GM12875 (cell line): ENCODE data around the gene CNOT2.

ENCODE experiments used
- H3K4me3 ChIP-seq: one replicate; pipeline ENCODE4 v1.5.1; 2011; ENCODE audit warnings: low read depth, low read length, control low read depth
- TF ChIP-seq, protein P1 (sequence below): IDR thresholded peaks from 2 replicates; pipeline ENCODE4 v1.5.1; 2011; ENCODE audit warnings: low read depth, mild to moderate bottlenecking, control low read depth, inconsistent platforms, low read length, moderate library complexity, borderline replicate concordance; ENCODE audit not compliant: insufficient read depth

Gene CNOT2

DNA sequence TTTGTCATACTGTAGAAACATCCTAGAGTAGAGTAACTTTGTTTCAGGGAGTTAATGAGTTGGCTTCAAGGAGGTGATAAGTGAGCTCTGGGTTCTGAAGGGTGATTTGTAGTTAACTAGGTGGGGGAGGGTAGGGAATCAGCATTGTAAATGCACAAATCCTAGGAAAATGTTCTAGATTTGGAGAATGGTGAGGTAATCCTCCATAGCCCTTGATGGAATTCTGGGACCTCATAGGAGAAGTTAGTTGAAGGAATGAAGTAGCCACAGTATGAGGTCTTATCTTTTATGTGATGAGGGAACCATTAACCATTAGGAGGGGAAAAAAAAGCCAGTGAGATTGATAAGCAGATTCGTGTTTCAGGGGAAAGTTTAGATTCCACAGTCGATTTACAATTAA is 8.0 kb downstream of the CNOT2 start:
- TF ChIP-seq, protein P1, sequence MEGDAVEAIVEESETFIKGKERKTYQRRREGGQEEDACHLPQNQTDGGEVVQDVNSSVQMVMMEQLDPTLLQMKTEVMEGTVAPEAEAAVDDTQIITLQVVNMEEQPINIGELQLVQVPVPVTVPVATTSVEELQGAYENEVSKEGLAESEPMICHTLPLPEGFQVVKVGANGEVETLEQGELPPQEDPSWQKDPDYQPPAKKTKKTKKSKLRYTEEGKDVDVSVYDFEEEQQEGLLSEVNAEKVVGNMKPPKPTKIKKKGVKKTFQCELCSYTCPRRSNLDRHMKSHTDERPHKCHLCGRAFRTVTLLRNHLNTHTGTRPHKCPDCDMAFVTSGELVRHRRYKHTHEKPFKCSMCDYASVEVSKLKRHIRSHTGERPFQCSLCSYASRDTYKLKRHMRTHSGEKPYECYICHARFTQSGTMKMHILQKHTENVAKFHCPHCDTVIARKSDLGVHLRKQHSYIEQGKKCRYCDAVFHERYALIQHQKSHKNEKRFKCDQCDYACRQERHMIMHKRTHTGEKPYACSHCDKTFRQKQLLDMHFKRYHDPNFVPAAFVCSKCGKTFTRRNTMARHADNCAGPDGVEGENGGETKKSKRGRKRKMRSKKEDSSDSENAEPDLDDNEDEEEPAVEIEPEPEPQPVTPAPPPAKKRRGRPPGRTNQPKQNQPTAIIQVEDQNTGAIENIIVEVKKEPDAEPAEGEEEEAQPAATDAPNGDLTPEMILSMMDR: no peak
- no peak overlapping the region for H3K4me3 ChIP-seq

DNA sequence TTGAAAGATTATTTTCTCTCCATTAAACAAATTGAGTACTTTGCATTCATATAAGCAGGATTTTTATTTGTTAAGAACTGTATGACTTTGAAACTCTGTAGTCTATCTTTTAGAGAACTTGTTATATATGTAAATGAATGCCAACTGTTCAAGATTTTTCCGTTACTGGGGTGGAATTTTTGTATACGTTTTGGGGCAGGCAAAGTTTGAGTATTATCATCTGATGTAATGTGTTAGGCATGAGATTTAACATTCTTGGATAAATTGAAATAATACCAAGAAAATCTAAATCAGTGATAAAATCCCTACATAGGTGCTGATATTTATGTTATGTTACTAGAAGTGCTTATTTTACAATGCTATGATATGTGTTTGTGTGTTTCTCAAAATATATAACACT is 8.4 kb downstream of the CNOT2 start:
- TF ChIP-seq, protein P1: no peak
- H3K4me3 ChIP-seq: no peak overlapping the region

DNA sequence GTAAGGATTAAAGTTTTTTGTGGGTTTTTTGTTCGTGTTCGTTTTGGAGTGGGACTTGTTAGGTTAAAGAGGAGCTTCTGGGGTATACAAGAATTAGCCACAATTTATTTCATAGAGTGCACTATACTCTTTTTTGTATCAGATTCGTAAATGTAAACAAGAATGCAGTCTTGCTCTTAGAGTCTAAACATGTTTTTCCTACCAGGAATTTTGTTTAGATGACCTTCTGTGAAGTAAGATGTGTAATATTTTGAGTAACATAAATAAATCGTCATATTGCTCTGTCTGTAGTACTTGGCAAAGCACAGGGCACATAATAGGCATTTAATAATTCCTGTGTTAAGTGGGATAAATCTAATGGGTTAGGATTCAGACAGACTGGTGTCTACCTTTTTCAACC is 9.6 kb downstream of the CNOT2 start:
- TF ChIP-seq, protein P1: no peak
- no peak overlapping the region for H3K4me3 ChIP-seq

DNA sequence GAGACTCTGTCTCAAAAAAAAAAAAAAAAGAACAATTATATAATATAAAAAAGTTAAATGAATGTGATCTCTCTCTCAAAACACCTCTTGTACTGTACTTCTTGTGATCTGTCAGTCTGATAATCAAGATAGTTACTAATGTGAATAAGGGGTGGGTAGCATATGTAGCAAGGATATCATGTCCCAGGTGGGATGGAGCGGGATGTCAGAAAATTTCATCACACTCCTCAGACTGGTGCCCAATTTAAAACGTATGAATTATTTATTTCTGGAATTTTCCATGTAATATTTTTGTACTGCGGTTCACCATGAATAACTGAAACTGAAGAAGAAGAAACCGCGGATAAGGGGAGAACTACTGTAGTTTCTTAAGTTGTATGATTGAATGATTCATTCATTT is 11.0 kb downstream of the CNOT2 start:
- TF ChIP-seq, protein P1: no peak
- no peak overlapping the region for H3K4me3 ChIP-seq

DNA sequence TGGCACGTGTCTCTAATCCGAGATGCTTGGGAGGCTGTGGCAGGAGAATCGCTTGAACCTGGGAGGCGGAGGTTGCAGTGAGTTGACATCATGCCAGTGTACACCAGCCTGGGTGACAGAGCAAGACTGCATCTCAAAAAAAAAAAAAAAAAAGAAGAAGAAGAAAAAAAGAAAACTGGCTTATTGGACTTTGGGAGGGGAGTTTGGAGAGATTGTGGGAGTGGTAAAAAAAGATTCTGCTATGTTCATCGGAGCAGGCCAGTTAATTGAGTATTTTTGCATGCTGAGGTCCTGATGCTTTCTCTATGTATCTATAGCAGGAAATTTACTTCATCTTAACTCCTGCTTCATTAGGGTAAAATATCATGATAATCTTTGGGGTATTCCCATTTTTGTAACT is 11.6 kb downstream of the CNOT2 start:
- H3K4me3 ChIP-seq: no peak overlapping the region
- TF ChIP-seq, protein P1: no peak

DNA sequence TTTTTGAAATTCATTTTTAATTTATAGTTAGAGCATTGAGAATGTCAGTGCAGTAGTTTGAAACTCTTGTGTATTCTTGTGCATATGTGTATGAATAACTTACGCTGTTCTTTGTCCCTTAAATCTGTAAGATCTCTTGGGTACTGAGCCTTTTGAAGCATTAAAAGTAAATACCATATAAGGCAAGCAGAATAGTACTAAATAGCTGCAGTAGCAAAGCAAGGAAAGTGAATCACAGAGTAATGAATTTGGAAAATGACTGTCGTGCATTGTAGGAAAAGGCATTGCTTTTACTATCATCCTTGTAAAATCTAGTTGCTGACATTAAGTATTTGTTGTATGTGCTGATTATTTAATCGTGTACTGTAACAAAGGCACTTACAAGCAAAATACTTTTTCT is 12.1 kb downstream of the CNOT2 start:
- TF ChIP-seq, protein P1: no peak
- H3K4me3 ChIP-seq: no peak overlapping the region

DNA sequence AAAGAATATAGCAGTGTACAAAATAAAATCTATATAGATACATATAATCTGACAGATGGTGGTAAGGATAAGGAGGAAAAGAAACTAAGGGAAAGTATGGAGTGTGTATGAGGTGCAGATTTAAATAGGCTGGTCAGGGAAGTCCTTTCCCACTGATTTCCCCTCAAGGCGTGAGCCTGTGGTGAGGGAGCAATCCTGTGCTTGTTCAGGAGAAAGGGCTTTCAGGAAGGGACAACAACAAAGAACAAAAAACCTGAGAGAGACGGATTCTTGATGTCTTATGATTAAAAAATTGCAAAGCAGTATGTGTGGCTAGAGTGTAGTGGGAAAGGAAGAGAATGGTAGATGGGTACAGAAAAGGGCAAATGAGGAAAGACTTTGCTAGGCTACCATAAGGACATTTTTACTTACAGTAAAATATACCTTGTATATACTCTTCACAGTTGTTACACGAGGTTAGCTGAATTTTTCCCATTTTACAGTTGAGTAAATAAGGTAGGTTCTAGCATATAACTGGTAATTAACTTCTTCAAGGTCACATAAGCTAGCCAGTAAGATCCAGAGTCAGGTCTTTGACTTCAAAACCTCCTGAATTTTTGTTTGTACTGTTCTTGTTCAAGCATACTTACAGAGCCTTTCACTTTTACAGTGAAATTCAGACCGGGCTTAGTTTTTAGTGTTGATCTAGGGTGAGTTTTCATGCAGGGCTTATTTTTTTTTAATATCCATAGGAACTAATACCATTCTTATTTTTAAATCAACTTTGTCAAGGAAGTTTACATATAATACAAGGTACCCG is 15.6 kb downstream of the CNOT2 start:
- no peak overlapping the region for H3K4me3 ChIP-seq
- TF ChIP-seq, protein P1: no peak
